Dedifferentiated amniotic fluid mesenchymal stem cell (primary cell): Measurements from ENCODE around the gene BTBD19.
"Not testable (repeated sequence)": the region's sequence is repeated elsewhere in the genome, so short reads cannot be mapped to it uniquely, and the experiment has no call there.

Source experiments
- DNase-seq: peaks from one replicate; pipeline ENCODE4 v3.0.0-alpha.2; 2016; ENCODE audit errors: extremely low spot score

BTBD19 gene

DNA sequence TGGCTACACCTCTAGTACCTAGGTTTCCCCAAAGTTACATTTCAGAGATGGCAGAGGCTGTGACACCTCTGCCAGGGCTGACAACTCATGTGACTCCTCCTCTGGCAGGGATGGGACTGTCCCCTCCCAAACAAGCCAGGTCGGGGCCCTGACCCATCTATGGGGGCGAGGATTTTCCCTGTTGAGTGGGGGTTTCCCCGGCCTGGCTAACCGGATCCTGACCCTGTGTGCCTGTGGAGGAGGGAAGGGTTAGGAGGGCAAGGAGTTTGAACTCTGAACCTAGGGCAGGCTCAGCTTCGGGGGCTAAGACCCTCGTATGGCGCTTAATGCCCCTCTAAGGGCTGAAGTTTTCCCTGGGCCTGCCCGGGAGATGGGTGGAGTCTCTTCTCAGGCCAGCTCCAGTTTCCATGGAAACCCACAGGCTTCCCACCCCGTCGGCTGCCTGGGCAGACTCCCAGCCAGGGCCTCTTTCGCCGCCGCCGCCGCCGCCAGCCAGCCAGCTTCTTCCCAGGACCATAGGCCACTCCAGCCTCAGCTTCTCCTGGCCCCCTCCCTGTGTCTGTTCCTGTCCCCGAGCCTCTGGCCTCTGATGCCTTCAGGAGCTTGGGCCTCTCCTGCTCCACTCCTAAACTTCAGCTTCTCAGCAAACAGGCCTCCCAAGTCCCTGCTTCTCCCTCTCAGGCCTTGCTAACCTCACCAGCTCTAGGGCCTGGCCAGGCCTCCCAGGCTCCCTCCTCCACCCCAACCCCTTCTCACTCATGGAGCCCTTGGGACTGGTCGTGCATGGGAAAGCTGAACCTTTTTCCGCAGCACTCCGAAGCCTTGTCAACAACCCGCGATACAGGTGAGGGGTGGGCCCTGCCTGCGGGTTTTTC, at the start of gene BTBD19:
Gene BTBD19 (plus strand): TSS at position 461 of the 875 bp plus-strand sequence. CDS start 298 bp downstream, at position 759.
- DNase-seq, result peak; percentile 93

DNA sequence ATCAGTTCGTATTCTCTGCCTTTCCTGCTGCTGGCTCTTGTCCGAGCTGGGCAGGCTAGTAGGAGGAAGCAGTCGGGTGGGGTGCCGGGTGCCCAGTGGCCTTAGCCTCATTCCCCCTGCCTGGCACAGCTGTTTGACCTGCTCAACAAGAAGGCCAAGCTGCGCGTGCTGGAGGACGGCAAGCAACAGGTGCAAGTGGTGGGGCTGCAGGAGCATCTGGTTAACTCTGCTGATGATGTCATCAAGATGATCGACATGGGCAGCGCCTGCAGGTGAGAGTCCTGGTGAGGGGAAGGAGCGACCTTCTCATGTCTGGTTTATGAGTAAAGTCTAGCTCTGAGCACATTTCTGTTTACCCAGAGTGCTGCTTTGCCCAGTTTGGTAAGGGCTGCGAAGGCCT, 49.2 kb upstream of the BTBD19 start:
- no peak for DNase-seq

- no peak for DNase-seq
Measured at GRCh38 chr1:44760876-44761275, 47.4 kb upstream of the BTBD19 start.

DNA sequence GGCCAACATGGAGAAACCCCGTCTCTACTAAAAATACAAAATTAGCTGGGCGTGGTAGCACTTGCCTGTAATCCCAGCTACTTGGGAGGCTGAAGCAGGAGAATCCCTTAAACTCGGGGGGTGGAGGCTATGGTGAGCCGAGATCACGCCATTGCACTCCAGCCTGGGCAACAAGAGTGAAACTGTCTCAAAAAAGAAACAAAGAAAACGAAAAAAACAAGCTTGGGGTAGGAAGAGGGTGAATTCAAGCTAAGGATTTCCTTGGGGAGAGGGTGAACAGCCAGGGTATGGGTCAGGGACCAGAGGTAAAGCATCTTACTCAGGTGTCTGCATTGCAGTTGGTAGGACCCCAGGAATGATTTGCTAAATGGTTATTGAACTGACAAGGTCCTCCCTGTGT, 41.9 kb upstream of the BTBD19 start:
- DNase-seq, result not testable (repeated sequence)

GRCh38 chr1:44775078-44775929, 33.0 kb upstream of the BTBD19 start, which contains the start of gene RPS8:
TSS of gene RPS8 (plus strand) at chr1:44775540. CDS start at chr1:44775597, 57 bp downstream.
- peak; percentile 93 for DNase-seq

GRCh38 chr1:44775930-44776729, 32.2 kb upstream of the BTBD19 start:
- no peak for DNase-seq

GRCh38 chr1:44776730-44777068, 31.6 kb upstream of the BTBD19 start:
- no peak for DNase-seq

DNA sequence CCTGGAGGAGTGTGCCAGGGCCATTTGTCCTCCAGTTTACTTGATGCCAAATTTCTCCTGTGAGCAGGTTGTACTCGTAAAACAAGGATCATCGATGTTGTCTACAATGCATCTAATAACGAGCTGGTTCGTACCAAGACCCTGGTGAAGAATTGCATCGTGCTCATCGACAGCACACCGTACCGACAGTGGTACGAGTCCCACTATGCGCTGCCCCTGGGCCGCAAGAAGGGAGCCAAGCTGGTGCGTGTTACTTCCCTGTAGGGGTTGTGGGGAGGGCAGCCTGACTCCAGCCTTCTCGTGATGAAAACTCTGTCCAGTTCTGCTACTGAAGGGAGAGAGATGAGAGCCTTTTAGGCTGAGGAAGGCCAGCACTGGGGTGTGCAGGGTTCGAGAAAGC, 30.8 kb upstream of the BTBD19 start:
- DNase-seq, result no peak

DNA sequence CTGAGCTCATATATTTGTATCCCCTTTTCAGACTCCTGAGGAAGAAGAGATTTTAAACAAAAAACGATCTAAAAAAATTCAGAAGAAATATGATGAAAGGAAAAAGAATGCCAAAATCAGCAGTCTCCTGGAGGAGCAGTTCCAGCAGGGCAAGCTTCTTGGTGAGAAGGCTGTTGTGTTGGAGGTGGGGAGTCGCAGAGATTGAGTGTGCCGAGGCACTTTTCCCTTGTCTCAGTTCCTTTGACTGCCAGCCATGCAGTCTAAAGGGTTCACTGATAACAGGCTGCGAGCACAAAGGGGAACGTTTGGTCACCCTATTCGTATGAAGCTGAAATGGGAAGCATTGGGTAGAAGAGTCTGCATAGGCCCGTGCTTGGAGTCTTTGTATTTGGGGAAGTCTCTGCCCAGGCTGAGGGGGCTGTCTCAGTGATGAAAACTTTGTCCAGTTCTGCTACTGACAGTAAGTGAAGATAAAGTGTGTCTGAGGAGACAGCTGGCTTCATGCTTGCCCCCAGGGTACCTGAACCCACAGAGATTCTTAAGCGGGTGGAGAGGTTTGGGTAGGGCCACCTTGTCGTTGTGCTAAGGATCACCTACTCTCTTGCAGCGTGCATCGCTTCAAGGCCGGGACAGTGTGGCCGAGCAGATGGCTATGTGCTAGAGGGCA, 30.2 kb upstream of the BTBD19 start:
- DNase-seq, result no peak

DNA sequence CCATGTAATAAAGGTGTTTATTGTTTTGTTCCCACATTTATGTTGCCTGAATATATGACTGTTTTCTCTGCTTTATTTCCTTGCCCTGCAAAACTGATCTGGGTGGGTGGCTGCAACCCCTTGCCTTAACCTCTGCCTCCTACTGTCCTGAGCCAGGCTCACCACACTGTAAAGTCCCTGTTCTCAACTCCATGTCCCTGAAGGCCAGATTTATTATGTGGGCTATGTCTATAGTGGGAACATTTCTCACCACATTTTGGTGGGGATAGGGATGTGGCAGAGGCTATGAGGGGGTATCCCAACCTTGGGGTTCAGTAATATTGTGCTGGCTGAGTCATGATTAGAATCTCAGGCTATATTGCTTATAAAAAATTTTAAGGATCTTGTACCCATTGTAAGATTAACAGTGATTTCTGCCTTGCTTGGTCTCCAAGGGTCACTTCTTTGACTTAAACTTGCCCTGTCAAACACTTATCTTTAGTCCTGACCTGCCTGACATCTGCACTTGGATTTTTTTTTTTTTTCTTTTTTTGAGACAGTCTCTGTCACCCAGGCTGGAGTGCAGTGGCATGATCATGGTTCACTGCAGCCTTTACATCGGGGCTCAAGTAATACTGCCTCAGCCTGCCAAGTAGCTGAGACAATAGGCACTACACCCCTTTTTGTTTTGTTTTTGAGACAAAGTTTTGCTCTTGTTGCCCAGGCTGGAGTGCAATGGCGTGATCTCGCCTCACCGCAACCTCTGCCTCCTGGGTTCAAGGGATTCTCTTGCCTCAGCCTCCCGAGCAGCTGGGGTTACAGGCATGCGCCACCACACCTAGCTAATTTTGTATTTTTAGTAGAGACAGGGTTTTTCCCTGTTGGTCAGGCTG, 29.4 kb upstream of the BTBD19 start:
- DNase-seq, result no peak

DNA sequence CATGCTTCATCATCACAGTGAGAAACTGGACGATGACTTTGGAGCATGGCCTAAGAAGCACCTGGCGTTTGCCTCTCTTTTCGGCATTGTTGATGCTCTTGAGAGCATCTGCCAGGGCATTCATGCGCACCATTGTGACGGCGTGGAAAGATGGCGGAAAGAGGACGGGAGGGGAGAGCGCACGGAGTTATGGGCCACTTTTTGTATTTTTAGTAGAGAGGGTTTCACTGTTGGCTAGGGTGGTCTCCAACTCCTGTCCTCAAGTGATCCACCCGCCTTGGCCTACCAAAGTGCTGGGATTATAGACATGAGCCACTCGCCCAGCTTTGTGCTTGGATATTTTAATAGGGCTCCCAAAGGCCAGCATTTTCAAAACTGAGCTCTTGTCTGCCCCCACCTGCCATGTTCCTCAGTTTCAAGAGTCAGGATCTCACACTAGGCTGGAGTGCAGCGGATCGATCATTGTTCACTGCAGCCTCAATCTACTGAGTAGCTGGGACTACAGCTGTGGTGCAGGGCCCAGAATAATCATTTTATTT, 27.7 kb upstream of the BTBD19 start:
- no peak for DNase-seq

DNA sequence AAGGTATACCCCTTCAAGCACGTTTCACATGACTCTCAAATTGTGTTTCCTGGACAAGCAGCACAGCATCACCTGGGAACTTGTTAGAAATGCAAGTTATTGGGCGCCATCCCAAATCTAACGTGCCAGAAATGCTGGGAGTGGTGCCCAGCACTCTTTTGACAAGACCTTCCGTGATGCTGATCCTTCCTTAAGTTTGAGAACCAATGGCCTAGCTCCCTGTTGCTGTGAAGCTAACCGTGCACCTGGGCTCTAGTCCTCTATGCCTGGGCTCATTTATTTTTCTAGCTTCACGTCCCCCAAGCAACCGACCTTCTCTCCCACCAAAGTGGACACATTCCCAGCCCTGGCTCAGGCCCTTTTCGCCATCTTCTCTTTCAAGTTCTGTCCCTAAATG, 24.6 kb upstream of the BTBD19 start:
- DNase-seq, result no peak

GRCh38 chr1:44784094-44785028, 24.0 kb upstream of the BTBD19 start:
- DNase-seq, result no peak

DNA sequence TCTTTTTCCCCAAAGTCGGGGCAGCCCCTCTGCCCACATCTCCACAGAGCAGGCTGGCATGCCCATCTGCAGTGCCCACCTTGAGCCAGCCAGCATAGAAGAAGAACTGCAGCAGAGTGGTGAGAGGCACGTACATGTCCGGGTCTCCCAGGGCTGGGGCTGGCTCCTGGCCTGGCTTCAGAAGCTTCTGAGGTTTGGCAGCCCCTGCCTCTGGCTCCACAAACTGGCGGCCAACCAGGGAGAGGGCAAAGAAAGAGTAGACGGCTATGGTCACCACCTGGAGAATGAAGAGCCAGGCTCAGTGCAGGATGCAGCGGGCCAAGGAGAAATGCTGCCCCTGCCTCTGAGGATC, 23.3 kb upstream of the BTBD19 start:
- DNase-seq, result no peak

DNA sequence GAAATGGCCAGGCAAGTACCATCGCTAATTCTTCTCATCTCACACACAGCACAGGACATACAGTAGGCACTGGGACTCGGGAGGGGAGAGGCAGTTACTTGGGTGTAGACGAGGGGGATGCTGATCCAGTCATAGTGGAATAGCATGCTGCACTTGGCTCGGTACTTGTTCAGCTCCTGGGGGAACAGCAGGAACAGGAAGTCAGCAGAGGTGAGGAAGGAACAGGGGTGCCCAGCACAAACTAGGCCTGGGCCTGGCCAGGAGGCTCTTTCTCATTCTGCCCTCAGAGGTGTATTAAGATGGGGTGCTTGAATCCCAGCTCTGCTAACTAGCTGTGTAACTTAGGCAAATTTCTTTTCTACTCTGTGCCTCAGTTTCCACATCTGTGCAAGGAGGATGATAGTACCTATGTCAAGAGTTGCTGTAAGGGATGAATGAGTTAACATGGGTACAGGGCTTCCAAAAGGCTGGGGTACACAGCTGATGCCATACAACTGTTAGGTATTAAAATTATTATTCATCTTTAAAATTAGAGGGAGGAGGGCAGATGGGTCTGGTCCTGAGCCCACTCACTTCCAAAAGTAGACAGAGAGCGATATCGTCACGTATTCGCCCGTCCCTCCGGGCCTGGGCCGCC, 22.7 kb upstream of the BTBD19 start:
- DNase-seq, result no peak

DNA sequence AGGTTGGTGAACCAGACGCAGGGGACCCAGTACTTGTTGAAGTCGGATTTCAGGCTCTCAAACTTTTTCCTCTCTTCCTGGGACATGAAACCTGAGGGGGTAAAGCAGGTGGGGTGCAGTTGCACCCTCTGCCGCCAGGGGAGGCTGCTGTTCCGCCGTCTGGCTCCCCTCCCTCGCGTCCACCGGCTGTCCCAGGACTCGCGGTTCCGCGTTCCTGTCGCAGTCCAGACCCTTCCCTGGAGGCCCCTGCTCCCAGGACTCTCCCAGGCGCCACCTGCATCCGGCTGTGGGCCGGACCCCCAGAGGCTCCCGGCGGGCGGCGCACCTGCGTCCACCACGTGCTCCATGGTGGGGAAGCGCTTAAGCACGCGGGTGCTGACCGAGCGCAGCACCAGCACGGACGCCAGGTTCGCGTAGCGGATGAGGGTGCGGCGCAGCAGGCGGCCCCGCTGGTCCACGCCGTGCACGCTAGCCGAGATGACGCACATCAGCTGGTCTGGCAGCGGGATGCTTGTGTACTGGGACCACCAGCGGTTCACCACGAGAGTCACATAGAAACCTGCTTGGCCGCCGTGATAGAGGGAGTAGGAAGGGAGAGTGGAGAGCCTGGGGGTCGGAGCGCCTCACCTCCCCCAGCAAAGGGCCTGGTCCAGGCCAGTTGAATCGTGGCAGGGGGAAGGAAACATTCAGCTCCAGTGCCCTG, 22.0 kb upstream of the BTBD19 start:
- no peak for DNase-seq

GRCh38 chr1:44786841-44787426, 21.4 kb upstream of the BTBD19 start:
- DNase-seq, result no peak

DNA sequence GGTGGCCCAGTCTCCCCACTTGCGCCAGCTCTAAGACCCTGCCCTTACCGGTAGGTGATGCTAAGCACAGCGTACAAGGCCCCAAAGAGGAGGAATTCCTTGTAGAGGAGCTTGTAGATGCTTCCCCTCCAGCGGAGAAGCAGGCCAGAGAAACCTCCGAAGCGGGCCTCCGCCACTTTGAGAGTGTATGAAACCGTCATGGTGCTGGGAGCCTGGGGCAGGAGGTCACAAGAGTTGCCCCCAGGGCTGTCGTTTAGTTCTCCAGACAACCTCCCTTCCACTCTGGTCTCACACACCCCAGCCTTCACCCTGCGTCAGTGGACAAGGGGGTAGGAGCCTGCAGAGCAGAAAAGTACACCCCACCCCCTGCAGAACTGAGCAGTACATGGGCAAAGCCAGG, 20.8 kb upstream of the BTBD19 start:
- DNase-seq, result no peak
